ENCODE results near the gene DDX60.

The DDX60 gene

DNA sequence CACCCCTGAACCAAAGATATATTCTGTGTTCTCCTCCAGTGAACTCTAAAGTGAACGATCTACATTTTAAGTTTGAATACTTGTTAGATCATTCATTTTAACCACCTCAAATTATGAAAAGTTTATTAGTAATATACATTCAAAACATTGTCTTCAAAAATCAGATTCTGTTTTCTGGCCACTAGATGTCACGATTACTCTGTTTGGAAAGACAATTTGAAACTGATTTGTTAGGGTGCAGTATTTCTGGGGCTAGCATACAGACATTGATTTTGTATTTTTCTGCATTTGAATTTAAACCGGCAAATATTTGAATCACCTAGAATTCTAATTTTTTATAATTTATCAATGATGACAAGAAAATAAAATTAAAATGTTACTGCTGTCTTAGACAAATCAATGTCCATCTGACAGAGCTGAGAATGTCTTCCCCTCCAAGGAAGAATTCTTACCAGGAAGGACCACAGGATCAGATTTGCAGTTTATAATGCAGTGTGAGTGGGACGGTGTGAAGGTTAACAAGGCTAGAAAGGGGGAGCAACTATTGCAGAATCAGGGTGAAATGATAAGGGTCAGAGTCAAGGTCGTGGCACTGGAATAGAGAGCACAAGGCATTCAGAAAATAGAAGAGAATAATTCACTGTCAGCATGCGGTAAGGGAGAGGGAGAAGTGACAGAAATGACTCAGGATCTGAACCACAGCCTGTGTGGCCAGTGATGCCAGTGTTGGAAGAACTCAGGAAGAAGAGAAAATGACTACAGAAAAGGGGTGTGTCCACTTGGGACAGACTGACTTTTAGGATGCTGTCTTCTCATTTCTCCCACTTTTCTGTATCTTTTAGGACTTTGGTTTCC is 134.6 kb downstream of the DDX60 start:
- 49 to 53% methylated on average over 4 to 5 of the region's 6 CpGs for WGBS, 2 experiments
- no peaks in the 10 kb centered on the region for H3K27me3 ChIP-seq (ENCODE audit: control insufficient read depth, insufficient read depth, low read length, poor library complexity, severe bottlenecking)
- H3K27ac ChIP-seq (ENCODE audit: insufficient read depth, low read depth, low read length, poor library complexity, severe bottlenecking), result no peak overlapping the region
- H3K9me3 ChIP-seq (ENCODE audit: control insufficient read depth, low read length), result no peaks in the 10 kb centered on the region
- H3K36me3 ChIP-seq (ENCODE audit: control insufficient read depth, insufficient read depth, low read length), result no peaks in the 10 kb centered on the region
- no peaks in the 10 kb centered on the region for H3K4me1 ChIP-seq (ENCODE audit: control insufficient read depth, insufficient read depth, low read length)
- H3K4me3 ChIP-seq (ENCODE audit: insufficient read depth, low read depth, low read length), result no peak overlapping the region

GRCh38 chr4:168177546-168178149 is 140.9 kb downstream of the DDX60 start:
- WGBS, 2 experiments, result 93 to 97% methylated on average over 2 to 4 of the region's 5 CpGs
- no peak overlapping the region for H3K4me3 ChIP-seq (ENCODE audit: insufficient read depth, low read depth, low read length)

GRCh38 chr4:168174308-168174707 is 144.2 kb downstream of the DDX60 start:
- 93% methylated on average over 6 of the region's 6 CpGs for WGBS, 2 experiments
- Histone ChIP-seq H3K27me3 (ENCODE audit: control insufficient read depth, insufficient read depth, low read length, poor library complexity, severe bottlenecking) (no peaks in the 10 kb centered on the region), H3K4me3 (ENCODE audit: insufficient read depth, low read depth, low read length) (no peak overlapping the region), H3K4me1 (ENCODE audit: control insufficient read depth, insufficient read depth, low read length) (no peaks in the 10 kb centered on the region), H3K27ac (ENCODE audit: insufficient read depth, low read depth, low read length, poor library complexity, severe bottlenecking) (no peak overlapping the region), H3K9me3 (ENCODE audit: control insufficient read depth, low read length) (no peaks in the 10 kb centered on the region), H3K36me3 (ENCODE audit: control insufficient read depth, insufficient read depth, low read length) (no peaks in the 10 kb centered on the region)

More at GRCh38 chr4:168177546-168178149, 140.9 kb downstream of the DDX60 start:
- Histone ChIP-seq H3K9me3 (ENCODE audit: control insufficient read depth, low read length) (no peaks in the 10 kb centered on the region), H3K27ac (ENCODE audit: insufficient read depth, low read depth, low read length, poor library complexity, severe bottlenecking) (no peak overlapping the region), H3K27me3 (ENCODE audit: control insufficient read depth, insufficient read depth, low read length, poor library complexity, severe bottlenecking) (no peaks in the 10 kb centered on the region), H3K4me1 (ENCODE audit: control insufficient read depth, insufficient read depth, low read length) (no peaks in the 10 kb centered on the region), H3K36me3 (ENCODE audit: control insufficient read depth, insufficient read depth, low read length) (no peaks in the 10 kb centered on the region)

- Histone ChIP-seq H3K27ac (ENCODE audit: insufficient read depth, low read depth, low read length, poor library complexity, severe bottlenecking) (no peak overlapping the region), H3K36me3 (ENCODE audit: control insufficient read depth, insufficient read depth, low read length) (no peaks in the 10 kb centered on the region), H3K4me3 (ENCODE audit: insufficient read depth, low read depth, low read length) (no peak overlapping the region), H3K9me3 (ENCODE audit: control insufficient read depth, low read length) (no peaks in the 10 kb centered on the region), H3K27me3 (ENCODE audit: control insufficient read depth, insufficient read depth, low read length, poor library complexity, severe bottlenecking) (no peaks in the 10 kb centered on the region), H3K4me1 (ENCODE audit: control insufficient read depth, insufficient read depth, low read length) (no peaks in the 10 kb centered on the region)
- whole genome bisulfite sequencing, 2 experiments, result 86 to 88% methylated on average over 6 of the region's 6 CpGs
Observed at GRCh38 chr4:168167714-168168284, 150.8 kb downstream of the DDX60 start.
